ENCODE data around the gene KRTAP10-3.

KRTAP10-3 gene

DNA sequence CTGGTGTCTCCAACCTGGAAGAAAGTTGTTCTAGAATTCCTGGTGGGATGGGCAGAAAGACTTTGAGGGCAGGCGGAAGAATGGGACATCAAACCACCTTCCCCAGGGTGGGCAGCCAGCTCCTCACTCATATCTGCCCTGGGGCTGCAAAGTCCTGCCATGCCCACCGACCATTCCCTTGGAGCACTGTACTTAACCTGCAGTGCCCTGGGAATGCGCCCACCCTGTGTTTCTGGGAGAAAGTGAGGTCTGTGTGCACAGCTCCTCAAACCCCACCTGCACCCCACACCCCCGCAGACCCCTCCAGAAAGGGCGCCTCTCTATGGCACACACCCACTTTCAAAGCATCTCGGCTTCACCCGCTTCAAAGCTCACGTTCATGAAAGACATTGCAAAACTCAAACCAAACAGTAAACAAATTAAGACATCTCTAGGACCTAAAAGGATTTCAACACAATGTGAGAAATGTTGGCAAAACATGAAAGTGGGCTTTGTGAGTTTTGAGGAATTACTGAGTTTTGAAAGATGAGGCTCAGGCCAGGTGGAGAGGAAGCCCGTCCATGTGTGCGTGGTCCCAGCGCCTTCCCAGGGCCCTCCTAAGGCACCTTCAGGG is 43.7 kb downstream of the KRTAP10-3 start:
- DNase-seq, result no peak

DNA sequence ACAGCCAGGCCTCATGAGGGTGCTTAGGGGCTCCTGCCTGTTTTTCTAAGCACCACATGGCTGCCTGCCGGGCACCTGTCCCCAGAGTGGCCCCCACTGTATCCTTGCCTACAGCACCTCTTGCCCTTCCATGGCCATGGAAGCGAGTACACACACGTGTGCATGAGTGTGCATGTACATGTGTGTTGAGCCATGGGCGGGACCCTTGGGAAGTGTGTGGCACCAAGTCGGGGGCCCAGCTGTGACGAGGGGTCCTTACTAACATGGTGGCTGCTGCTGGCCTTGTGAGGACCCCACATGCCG is 44.4 kb downstream of the KRTAP10-3 start:
- DNase-seq, result no peak

DNA sequence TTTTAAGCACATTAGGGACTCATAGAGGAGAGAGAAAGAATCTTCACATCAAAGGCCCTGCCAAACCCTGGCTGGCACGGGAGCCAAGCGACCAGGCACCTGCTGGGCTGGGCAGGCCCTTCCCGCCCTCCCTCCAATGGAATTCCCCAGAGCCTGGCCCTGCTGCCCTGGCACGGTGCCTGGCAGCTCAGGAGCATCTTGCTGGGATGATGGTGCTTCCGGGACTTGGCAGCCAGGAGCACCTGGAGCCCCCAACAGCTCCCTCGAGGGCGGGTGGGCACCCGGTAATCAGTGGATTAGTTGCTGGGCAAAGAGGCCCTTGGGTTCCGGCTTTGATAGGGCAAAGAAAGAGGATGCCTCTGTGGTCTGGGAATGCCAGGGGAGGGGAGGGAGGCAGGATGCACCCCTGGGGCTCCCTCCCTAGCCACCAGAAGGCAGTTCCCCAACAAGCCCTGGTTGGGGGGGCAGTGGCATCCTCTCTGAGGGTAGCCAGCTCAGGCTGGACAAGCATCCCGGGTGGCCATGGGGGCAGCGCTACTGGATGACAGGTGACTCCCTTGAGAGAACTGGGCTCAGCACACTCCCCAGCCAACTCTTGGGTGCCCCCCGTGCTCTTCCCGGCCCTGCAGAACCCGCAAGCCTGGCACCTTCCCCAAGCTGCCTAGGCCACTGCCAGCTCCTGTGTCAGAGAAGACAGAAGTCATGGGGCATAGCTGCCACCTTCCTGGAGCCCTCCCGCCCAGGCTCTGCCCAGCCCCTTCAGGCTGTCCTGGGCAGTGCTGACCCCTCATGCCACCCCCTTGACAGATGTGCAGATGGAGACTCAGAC is 45.0 kb downstream of the KRTAP10-3 start:
- DNase-seq, result no peak

DNA sequence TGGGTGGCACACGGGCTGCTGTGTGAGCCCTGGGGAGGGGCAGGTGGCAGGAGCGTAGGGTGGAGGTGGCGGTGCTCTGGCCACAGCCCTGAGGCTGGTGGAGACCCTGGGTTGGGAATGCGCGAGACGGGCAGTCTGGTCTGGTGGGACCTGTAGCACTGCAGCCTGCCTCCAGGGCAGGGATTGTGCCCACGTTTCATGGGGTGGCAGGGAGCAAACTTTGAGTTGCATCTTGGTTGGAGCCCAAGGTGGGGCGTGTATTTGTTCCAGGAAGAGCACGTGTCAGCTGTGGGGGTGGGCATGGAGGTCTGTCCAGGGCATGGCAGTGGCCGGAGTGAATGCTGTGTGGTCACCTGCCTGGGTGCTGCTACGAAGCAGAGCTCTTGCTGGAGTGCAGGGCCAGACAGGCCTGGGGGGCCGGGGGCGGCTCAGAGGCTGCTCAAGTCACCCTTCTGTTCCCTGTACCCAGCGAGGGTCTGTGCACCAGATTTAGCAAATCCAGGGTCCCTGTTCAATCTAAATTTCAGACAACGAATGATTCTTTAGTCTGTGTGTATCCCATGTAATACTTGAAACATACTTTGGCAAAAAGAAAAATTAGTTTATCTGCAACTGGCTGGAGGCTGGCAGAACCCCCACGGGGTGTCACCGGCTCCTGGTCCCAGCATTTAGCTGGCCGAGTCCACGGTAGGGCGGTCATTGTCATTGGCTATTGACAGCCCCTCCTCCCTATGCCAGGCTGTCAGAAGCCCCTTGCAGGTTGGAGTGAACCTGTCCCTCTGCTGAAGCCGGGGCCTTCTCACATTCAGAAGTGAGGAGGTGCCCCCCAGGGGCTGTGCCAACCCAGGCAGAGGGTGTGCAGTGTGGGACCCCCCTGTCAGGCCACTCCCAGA is 45.9 kb downstream of the KRTAP10-3 start:
- no peak for DNase-seq

DNA sequence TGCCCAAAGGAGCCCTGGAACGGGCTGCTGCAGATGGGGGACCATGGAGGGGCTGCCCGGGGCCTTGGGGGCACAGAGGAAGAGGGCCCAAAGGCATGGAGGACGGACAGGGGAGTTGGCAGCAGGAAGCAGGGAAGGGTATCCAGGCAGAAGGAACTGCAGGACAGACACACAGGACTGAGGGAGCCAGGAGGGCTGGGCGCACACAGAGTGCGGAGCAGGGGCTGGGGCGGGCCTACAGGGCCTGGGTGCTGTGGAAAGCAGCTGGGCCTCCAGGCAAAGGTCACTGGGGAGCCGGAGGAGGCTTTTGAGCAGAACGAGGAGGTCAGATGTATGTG is 46.7 kb downstream of the KRTAP10-3 start:
- DNase-seq, result no peak

GRCh38 chr21:44511219-44511937 is 47.2 kb downstream of the KRTAP10-3 start:
- no peak for DNase-seq

- peak; percentile 96 for DNase-seq
Observed at GRCh38 chr21:44510508-44511218, 47.9 kb downstream of the KRTAP10-3 start.

DNA sequence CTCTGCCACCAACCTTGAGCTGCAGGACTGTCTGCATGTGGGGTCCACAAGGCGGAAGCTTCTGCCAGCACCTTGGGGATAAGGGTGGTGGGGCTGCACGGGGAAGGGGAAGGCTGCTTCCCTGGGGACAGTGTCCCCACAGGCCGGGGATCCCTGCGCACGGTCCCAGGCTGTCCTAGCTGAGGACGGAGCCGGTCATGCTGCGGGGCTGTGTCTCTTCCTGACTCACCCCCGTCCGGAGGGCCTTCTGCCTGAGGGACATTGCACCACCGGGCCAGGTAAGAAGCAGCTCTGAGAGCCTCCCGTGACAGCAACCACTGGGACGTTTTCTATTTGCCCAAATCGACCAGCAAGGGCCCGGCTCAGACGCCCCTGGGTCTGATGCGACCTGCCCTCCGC is 48.5 kb downstream of the KRTAP10-3 start:
- no peak for DNase-seq

DNA sequence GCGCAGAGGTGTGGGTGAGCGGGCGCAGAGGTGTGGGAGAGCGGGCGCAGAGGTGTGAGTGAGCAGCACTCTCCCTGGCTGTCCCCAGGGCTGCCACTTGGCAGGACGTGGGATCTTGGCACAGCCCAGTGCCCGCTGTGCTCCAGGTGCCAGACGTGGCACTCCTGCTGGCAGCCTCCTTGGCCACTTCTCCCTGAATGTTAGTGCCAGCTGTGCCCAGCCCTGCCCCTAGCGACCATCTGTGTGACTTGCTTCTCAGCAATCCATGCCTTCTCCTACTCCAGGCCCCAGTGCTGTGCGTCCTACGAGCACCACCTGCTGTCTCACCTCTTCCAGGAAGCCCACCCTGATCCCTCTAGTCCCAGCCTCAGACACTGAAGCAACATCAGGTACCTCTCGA is 49.1 kb downstream of the KRTAP10-3 start:
- DNase-seq, result no peak

DNA sequence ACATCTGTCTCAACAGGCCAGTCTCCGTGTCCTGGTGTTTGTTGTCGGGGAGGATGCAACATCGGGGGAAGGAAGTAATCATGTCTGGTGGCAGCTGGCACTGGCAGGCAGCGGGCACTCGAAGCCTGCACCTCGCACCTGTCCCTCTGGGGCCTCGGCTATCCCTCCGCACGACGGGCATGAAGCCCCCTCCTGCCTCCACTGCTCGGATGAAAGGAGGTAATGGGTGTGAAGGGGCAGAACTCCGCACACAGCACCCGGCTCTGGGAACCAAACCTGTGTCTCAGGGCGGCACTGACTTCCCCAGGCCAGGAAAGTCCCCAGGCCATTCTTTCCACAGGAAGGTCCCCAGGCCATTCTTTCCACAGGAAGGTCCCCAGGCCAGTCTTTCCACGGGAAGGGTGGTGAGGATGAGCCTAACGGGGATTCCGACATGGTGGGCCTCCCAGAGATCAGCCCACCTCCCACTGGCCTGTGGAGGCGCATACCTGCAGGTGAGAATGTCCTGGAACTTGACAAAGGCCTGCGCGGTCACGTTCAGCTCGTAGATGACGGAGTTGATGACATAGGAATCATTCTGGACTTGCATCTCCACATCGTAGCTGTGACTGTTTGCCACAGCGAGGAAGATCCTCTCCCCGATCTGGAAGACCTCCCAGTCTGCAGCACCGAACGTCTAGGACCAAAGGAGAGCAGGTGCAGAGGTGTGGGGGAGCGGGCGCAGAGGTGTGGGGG is 49.7 kb downstream of the KRTAP10-3 start:
- DNase-seq, result no peak

- no peak for DNase-seq
Observed at GRCh38 chr21:44508426-44508710, 50.2 kb downstream of the KRTAP10-3 start.
